Body of pancreas (tissue), 4 donors: ENCODE data around the gene RABGGTA. TPM values are rescaled to one million over a fixed set of nuclear protein-coding genes. Genes with fewer than 3 reads are reported as not detected.

Experiments
- ATAC-seq: fragments of 150-250 bp; one replicate; pipeline ENCODE4 v1.9.1; 2016
- DNase-seq, 4 donors: peaks; one replicate each; pipeline ENCODE4 v3.0.0-alpha.2; 2019
- H3K27ac ChIP-seq, 4 donors: fragments of 200-600 bp; sonication (generic); 1 replicate in 3 of 4; 2 replicates in 1 of 4; pipeline versions ENCODE4 v1.5.1 to v1.6.1; 2016 to 2019; ENCODE audit warnings: mild to moderate bottlenecking in 1 of 4, mixed read lengths in 1 of 4, moderate library complexity in 1 of 4
- H3K27me3 ChIP-seq, 2 donors: fragments of 200-600 bp; sonication (generic); one replicate each; pipeline ENCODE4 v1.6.0; 2016; ENCODE audit warnings: mild to moderate bottlenecking in 1 of 2
- H3K36me3 ChIP-seq, 2 donors: fragments of 200-600 bp; sonication (generic); replicated peaks in 1 of 2; 2 replicates each; pipeline ENCODE4 v1.5.1; 2016; ENCODE audit warnings: low read depth in 2 of 2; ENCODE audit not compliant: insufficient read depth in 1 of 2
- H3K4me1 ChIP-seq: fragments of 200-600 bp; sonication (generic); one replicate; pipeline ENCODE4 v1.6.0; 2016
- H3K4me3 ChIP-seq, 2 donors: fragments of 200-600 bp; sonication (generic); 1 replicate in 1 of 2; 2 replicates in 1 of 2; pipeline ENCODE4 v1.5.1; 2016 to 2019
- H3K9me3 ChIP-seq, 3 donors: fragments of 200-600 bp; sonication (generic); 1 replicate in 2 of 3; 2 replicates in 1 of 3; pipeline ENCODE4 v1.5.1; 2016
- CTCF ChIP-seq, 7 experiments: fragments of 450-650 bp in 4 of 7; fragments of 200-600 bp in 3 of 7; sonication (generic) in 3 of 7; IDR thresholded peaks; one replicate each; pipeline ENCODE4 v1.5.1; 2016 to 2019; ENCODE audit warnings: antibody characterized with exemption in 7 of 7
- POLR2A ChIP-seq, 3 donors: fragments of 450-650 bp; IDR thresholded peaks; one replicate each; pipeline ENCODE4 v1.6.1; 2016; ENCODE audit warnings: antibody characterized with exemption in 3 of 3, mild to moderate bottlenecking in 2 of 3
- WGBS, 2 donors: methylation state at CpG; one replicate each; pipeline ENCODE4 v1.1.5; 2017; 5-methylcytosine and 5-hydroxymethylcytosine counted together
- intact Hi-C: fragments of 100-400 bp; cut with DNase I; formaldehyde crosslinking; loops from one replicate; pipeline ENCODE4 v1.15.1; 2023
- total RNA-seq, 2 donors: library from RNA; depleted of rRNA; stranded (reverse); fragments of >200 nt; gene quantifications; one replicate each; pipeline ENCODE4 v1.1.0, GENCODE V29; 2016

RABGGTA gene
- total RNA-seq, 2 donors from 2014 or later, result 18.4 to 90.0 TPM

GRCh38 chr14:24300326-24300980 lies 29.1 kb upstream of the RABGGTA start:
- Histone ChIP-seq H3K4me3 (peak overlapping the region; percentile 89 to 95), H3K36me3 (peaks cover 6 to 31% of the 10 kb centered on the region in 2 donors), H3K4me1 (peaks cover 45% of the 10 kb centered on the region), H3K27ac (peak overlapping the region; percentile 61 to 91 (median 85)), H3K9me3 (no peaks in the 10 kb centered on the region), H3K27me3 (no peaks in the 10 kb centered on the region)
- intact Hi-C loops, result no loop called here
- no peak for DNase-seq
- no peak for ATAC-seq
- 19 to 20% methylated on average over 12 to 16 of the region's 16 CpGs for WGBS, 2 donors
- TF ChIP-seq CTCF (IDR thresholded peaks at IDR 0.05) (no peak), POLR2A (IDR thresholded peaks at IDR 0.05) (no peak)

GRCh38 chr14:24299255-24300191 lies 28.1 kb upstream of the RABGGTA start, which contains the start of the genes DHRS1 and NOP9:
DHRS1 (minus strand) TSS chr14:24299780; CDS start chr14:24299106, 674 bp downstream.
NOP9 (plus strand) TSS chr14:24299850; CDS start chr14:24299955, 105 bp downstream.
- TF ChIP-seq POLR2A (IDR thresholded peaks at IDR 0.05) (peak in 2 of 3 donors; percentile 74 to 82), CTCF (IDR thresholded peaks at IDR 0.05) (peak in 2 of 7 experiments; percentile 12 to 16)
- no peaks in the 10 kb centered on the region for H3K9me3 ChIP-seq
- peak; percentile 91 to 94 (median 93) for DNase-seq
- H3K36me3 ChIP-seq, result peaks cover 6 to 24% of the 10 kb centered on the region in 2 donors
- intact Hi-C loops, result no loop called here
- peaks cover 45% of the 10 kb centered on the region for H3K4me1 ChIP-seq
- WGBS, 2 donors, result 0% methylated on average over 2 to 70 of the region's 75 CpGs
- peak; percentile 95 for ATAC-seq
- H3K4me3 ChIP-seq, result peak within 1 kb of the TSS; percentile 89 to 95
- H3K27ac ChIP-seq, result peak within 1 kb of the TSS; percentile 61 to 91 (median 85)
- H3K27me3 ChIP-seq, result no peaks in the 10 kb centered on the region

- WGBS, 2 donors, result 17 to 25% methylated on average over 7 of the region's 7 CpGs
- H3K4me1 ChIP-seq, result peaks cover 45% of the 10 kb centered on the region
- H3K4me3 ChIP-seq, result peak overlapping the region; percentile 89 to 95
- intact Hi-C loops, result no loop called here
- peaks cover 0 to 18% of the 10 kb centered on the region in 2 donors for H3K36me3 ChIP-seq
- TF ChIP-seq CTCF (IDR thresholded peaks at IDR 0.05) (no peak), POLR2A (IDR thresholded peaks at IDR 0.05) (no peak)
- H3K27me3 ChIP-seq, result no peaks in the 10 kb centered on the region
- no peaks in the 10 kb centered on the region for H3K9me3 ChIP-seq
- DNase-seq, result peak in 1 of 4 donors; percentile 32
- H3K27ac ChIP-seq, result peak overlapping the region; percentile 61 to 91 (median 85)
- peak; percentile 6 for ATAC-seq
Measured at GRCh38 chr14:24298892-24299254, 27.5 kb upstream of the RABGGTA start.

GRCh38 chr14:24297190-24297964 lies 26.0 kb upstream of the RABGGTA start:
- TF ChIP-seq CTCF (IDR thresholded peaks at IDR 0.05) (peak; percentile 18 to 69 (median 47)), POLR2A (IDR thresholded peaks at IDR 0.05) (no peak)
- Histone ChIP-seq H3K4me3 (no peak overlapping the region), H3K36me3 (peaks cover 0 to 6% of the 10 kb centered on the region in 2 donors), H3K27me3 (no peaks in the 10 kb centered on the region), H3K9me3 (no peaks in the 10 kb centered on the region), H3K4me1 (peaks cover 45% of the 10 kb centered on the region), H3K27ac (peak overlapping the region in 2 of 4 donors; percentile 20 to 22)
- DNase-seq (no peak), ATAC-seq (no peak)
- 26 to 27% methylated on average over 5 of the region's 5 CpGs for WGBS, 2 donors
- intact Hi-C loops, result no loop called here
